MM.1S (cell line): Measurements from ENCODE around the gene ISY1.
"Not testable (repeated sequence)": the region's sequence is repeated elsewhere in the genome, so short reads cannot be mapped to it uniquely, and the experiment has no call there.

Source experiments
- DNase-seq: peaks from one replicate; pipeline ENCODE4 v3.0.0-alpha.2; 2015
- H2AFZ ChIP-seq: fragments of 300-600 bp; sonication (generic); 2 replicates; pipeline ENCODE4 v1.6.0; 2016; ENCODE audit warnings: antibody characterized with exemption, low read length
- H3F3A ChIP-seq: fragments of 300-600 bp; sonication (generic); 2 replicates; pipeline ENCODE4 v1.6.1; 2016; ENCODE audit warnings: mild to moderate bottlenecking, antibody characterized with exemption, low read length, moderate library complexity, mixed read lengths; ENCODE audit not compliant: insufficient read depth
- H3K27ac ChIP-seq: fragments of 300-600 bp; sonication (generic); 2 replicates; pipeline ENCODE4 v1.5.1; 2016; ENCODE audit warnings: mild to moderate bottlenecking, low read length
- H3K27me3 ChIP-seq: fragments of 300-600 bp; sonication (generic); replicated peaks from 2 replicates; pipeline ENCODE4 v1.6.0; 2016; ENCODE audit warnings: low read length; ENCODE audit not compliant: insufficient read depth
- H3K36me3 ChIP-seq: fragments of 300-600 bp; sonication (generic); replicated peaks from 2 replicates; pipeline ENCODE4 v1.6.1; 2016; ENCODE audit warnings: mild to moderate bottlenecking, low read length, mixed read lengths; ENCODE audit not compliant: insufficient read depth
- H3K4me1 ChIP-seq: fragments of 300-600 bp; sonication (generic); 2 replicates; pipeline ENCODE4 v1.6.1; 2016; ENCODE audit warnings: low read length, mixed read lengths
- H3K4me2 ChIP-seq: fragments of 300-600 bp; sonication (generic); 2 replicates; pipeline ENCODE4 v1.6.0; 2016; ENCODE audit warnings: low read depth, low read length
- H3K4me3 ChIP-seq: fragments of 300-600 bp; sonication (generic); 2 replicates; pipeline ENCODE4 v1.5.1; 2016; ENCODE audit warnings: low read length, mixed read lengths
- H3K79me2 ChIP-seq: fragments of 300-600 bp; sonication (generic); 2 replicates; pipeline ENCODE4 v1.6.1; 2016; ENCODE audit warnings: mixed run types, low read length, mixed read lengths
- H3K9ac ChIP-seq: fragments of 300-600 bp; sonication (generic); 2 replicates; pipeline ENCODE4 v1.6.1; 2016; ENCODE audit warnings: low read length, mixed read lengths
- H3K9me2 ChIP-seq: fragments of 300-600 bp; sonication (generic); replicated peaks from 2 replicates; pipeline ENCODE4 v1.6.1; 2016; ENCODE audit warnings: mild to moderate bottlenecking, low read length, mixed read lengths; ENCODE audit not compliant: insufficient read depth
- H3K9me3 ChIP-seq: fragments of 300-600 bp; sonication (generic); replicated peaks from 2 replicates; pipeline ENCODE4 v1.6.1; 2016; ENCODE audit warnings: mild to moderate bottlenecking, low read length, mixed read lengths; ENCODE audit not compliant: insufficient read depth
- H4K20me1 ChIP-seq: fragments of 300-600 bp; sonication (generic); 2 replicates; pipeline ENCODE4 v1.6.1; 2016; ENCODE audit warnings: mild to moderate bottlenecking, low read length, moderate library complexity, mixed read lengths; ENCODE audit not compliant: insufficient read depth
- EZH2 ChIP-seq: fragments of 300-600 bp; sonication (generic); optimal IDR thresholded peaks from 2 replicates; pipeline ENCODE3; 2017; ENCODE audit warnings: low read depth, mild to moderate bottlenecking, antibody characterized with exemption, low read length, mixed read lengths
- EZH2phosphoT487 ChIP-seq: fragments of 300-600 bp; sonication (generic); IDR thresholded peaks from 2 replicates; pipeline ENCODE4 v1.6.1; 2018; ENCODE audit warnings: antibody characterized with exemption, low read length
- TF ChIP-seq, protein P1 (sequence below): fragments of 300-600 bp; sonication (generic); IDR thresholded peaks from 2 replicates; pipeline ENCODE4 v1.5.1; 2016; ENCODE audit warnings: antibody characterized with exemption, low read length, mixed read lengths

Gene ISY1

GRCh38 chr3:129139911-129140310, 21.0 kb downstream of the ISY1 start:
- Histone ChIP-seq H3K36me3 (no peaks in the 10 kb centered on the region; the same call in 1 of the 2 replicates), H3K9me3 (no peaks in the 10 kb centered on the region), H3K4me1 (no peaks in the 10 kb centered on the region), H3K4me2 (no peak overlapping the region), H3K9me2 (no peaks in the 10 kb centered on the region), H3K9ac (no peak overlapping the region), H3K27me3 (no peaks in the 10 kb centered on the region), H3K27ac (no peak overlapping the region), H2AFZ (no peak overlapping the region), H3F3A (no peaks in the 10 kb centered on the region), H4K20me1 (no peaks in the 10 kb centered on the region), H3K4me3 (no peak overlapping the region), H3K79me2 (no peaks in the 10 kb centered on the region)
- TF ChIP-seq, protein P1, sequence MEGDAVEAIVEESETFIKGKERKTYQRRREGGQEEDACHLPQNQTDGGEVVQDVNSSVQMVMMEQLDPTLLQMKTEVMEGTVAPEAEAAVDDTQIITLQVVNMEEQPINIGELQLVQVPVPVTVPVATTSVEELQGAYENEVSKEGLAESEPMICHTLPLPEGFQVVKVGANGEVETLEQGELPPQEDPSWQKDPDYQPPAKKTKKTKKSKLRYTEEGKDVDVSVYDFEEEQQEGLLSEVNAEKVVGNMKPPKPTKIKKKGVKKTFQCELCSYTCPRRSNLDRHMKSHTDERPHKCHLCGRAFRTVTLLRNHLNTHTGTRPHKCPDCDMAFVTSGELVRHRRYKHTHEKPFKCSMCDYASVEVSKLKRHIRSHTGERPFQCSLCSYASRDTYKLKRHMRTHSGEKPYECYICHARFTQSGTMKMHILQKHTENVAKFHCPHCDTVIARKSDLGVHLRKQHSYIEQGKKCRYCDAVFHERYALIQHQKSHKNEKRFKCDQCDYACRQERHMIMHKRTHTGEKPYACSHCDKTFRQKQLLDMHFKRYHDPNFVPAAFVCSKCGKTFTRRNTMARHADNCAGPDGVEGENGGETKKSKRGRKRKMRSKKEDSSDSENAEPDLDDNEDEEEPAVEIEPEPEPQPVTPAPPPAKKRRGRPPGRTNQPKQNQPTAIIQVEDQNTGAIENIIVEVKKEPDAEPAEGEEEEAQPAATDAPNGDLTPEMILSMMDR: no peak
- TF ChIP-seq EZH2 (no peak), EZH2phosphoT487 (no peak)
- no peak for DNase-seq

DNA sequence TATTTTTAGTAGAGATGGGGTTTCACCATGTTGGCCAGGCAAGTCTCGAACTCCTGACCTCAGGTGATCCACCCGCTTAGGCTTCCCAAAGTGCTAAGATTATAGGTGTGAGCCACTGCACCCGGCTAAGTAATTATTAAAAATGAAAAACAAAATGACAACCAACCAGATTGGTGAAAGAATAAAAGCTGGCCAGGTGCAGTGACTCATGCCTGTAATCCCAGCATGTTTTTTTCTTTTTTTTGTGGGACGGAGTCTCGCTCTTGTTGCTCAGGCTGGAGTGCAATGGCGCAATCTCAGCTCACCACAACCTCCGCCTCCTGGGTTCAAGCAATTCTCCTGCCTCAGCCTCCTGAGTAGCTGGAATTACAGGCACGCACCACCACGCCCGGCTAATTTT, 24.6 kb downstream of the ISY1 start:
- not testable (repeated sequence) for H4K20me1 ChIP-seq, H3K27ac ChIP-seq, H3K9ac ChIP-seq, H3K9me2 ChIP-seq, H3K9me3 ChIP-seq, DNase-seq, H2AFZ ChIP-seq, H3K27me3 ChIP-seq, H3K4me2 ChIP-seq, H3K4me1 ChIP-seq, H3K79me2 ChIP-seq, H3F3A ChIP-seq, H3K4me3 ChIP-seq, H3K36me3 ChIP-seq

DNA sequence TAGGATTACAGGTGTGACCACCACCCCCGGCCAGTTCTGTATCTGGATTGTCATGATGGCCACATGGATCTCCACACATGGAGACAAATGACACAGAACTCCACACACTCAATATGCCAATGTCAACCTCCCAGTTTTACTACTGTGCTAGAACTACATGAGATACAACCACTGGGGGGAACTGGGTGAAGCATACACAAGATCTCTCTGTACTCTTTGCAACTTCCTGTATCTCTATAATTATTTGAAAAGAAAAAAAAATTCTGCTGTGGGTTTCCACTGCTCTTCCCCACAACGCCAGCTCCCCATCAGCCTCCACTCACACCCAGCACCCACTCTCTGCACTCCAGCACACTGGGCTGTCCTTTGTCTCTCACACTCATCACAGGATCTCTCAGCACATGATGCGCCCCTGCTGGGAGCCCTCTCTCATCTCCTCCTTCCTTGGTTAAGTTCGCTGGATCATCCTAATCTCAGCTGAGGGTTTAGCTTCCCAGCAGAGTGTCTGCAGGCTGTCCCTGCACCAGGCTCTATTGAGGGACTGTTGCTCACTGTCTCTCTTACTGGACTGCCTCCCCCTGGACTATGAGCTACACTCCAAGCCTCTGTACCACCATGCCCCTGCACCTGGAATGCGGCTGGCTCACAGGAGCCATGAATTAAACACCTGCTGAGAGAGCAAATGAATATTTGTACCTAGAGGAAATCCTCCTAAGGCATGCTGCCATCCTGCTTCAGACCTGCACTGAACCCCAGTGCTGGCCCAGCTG, 28.6 kb downstream of the ISY1 start:
- H3K4me1 ChIP-seq: no peaks in the 10 kb centered on the region

More for the DNA sequence above, 28.6 kb downstream of the ISY1 start:
- Histone ChIP-seq H2AFZ (no peak overlapping the region), H4K20me1 (no peaks in the 10 kb centered on the region), H3K9me3 (no peaks in the 10 kb centered on the region), H3K9me2 (no peaks in the 10 kb centered on the region), H3K79me2 (no peaks in the 10 kb centered on the region), H3F3A (no peaks in the 10 kb centered on the region), H3K27ac (no peak overlapping the region), H3K4me3 (no peak overlapping the region), H3K4me2 (no peak overlapping the region), H3K36me3 (peaks cover 8% of the 10 kb centered on the region; the same call in 1 of the 2 replicates), H3K27me3 (no peaks in the 10 kb centered on the region), H3K9ac (no peak overlapping the region)
- TF ChIP-seq, protein P1: no peak
- TF ChIP-seq EZH2phosphoT487: no peak
- TF ChIP-seq EZH2: no peak
- no peak for DNase-seq
